Liver (tissue), 9 donors: ENCODE results near the gene DOCK10. TPM values are rescaled to one million over a fixed set of nuclear protein-coding genes. Genes with fewer than 3 reads are reported as not detected.

ENCODE experiments used
- DNase-seq: peaks from one replicate; pipeline ENCODE4 v3.0.0-alpha.2; 2017; ENCODE audit warnings: low spot score
- H3K27ac ChIP-seq, 2 donors: one replicate each; pipeline ENCODE4 v1.7.0; 2013; ENCODE audit warnings: inconsistent platforms in 2 of 2, low read length in 2 of 2, control low read depth in 1 of 2, low read depth in 1 of 2, mild to moderate bottlenecking in 1 of 2
- H3K27me3 ChIP-seq, 4 donors: one replicate each; pipeline versions ENCODE4 v1.6.1 to v1.7.0; 2013; ENCODE audit warnings: low read length in 3 of 4, inconsistent platforms in 1 of 4, mild to moderate bottlenecking in 1 of 4, moderate library complexity in 1 of 4; ENCODE audit not compliant: control insufficient read depth in 4 of 4, insufficient read depth in 4 of 4
- H3K36me3 ChIP-seq, 4 donors: one replicate each; pipeline versions ENCODE4 v1.6.1 to v1.7.0; 2013; ENCODE audit warnings: low read length in 3 of 4, mild to moderate bottlenecking in 3 of 4, low read depth in 1 of 4, moderate library complexity in 1 of 4; ENCODE audit not compliant: control insufficient read depth in 4 of 4, insufficient read depth in 3 of 4
- H3K4me1 ChIP-seq, 4 donors: one replicate each; pipeline versions ENCODE4 v1.6.1 to v1.7.0; 2013; ENCODE audit warnings: low read length in 3 of 4, mild to moderate bottlenecking in 3 of 4, moderate library complexity in 1 of 4; ENCODE audit not compliant: control insufficient read depth in 4 of 4, insufficient read depth in 4 of 4
- H3K4me3 ChIP-seq, 3 donors: one replicate each; pipeline versions ENCODE4 v1.6.1 to v1.7.0; 2013; ENCODE audit warnings: low read length in 3 of 3, control low read depth in 1 of 3, low read depth in 1 of 3, mild to moderate bottlenecking in 1 of 3
- H3K9ac ChIP-seq, 2 donors: one replicate each; pipeline ENCODE4 v1.7.0; 2013; ENCODE audit warnings: low read length in 2 of 2, mild to moderate bottlenecking in 2 of 2, moderate library complexity in 2 of 2, control low read depth in 1 of 2, low read depth in 1 of 2
- H3K9me3 ChIP-seq, 4 donors: one replicate each; pipeline versions ENCODE4 v1.6.1 to v1.7.0; 2013; ENCODE audit warnings: low read length in 3 of 4; ENCODE audit not compliant: control insufficient read depth in 4 of 4
- EGR1 ChIP-seq, 2 donors: IDR thresholded peaks; 2 replicates each; pipeline ENCODE4 v1.6.1; 2016 to 2018; ENCODE audit warnings: antibody characterized with exemption in 2 of 2, low read depth in 2 of 2
- FOXA2 ChIP-seq: IDR thresholded peaks from 2 replicates; pipeline ENCODE4 v1.6.1; 2016; ENCODE audit warnings: antibody characterized with exemption
- GABPA ChIP-seq, 2 donors: IDR thresholded peaks in 1 of 2; conservative IDR thresholded peaks in 1 of 2; 2 replicates each; pipeline ENCODE4 v1.6.1; 2016; ENCODE audit warnings: antibody characterized with exemption in 2 of 2, mild to moderate bottlenecking in 1 of 2, moderate library complexity in 1 of 2
- HNF4A ChIP-seq, 2 donors: conservative IDR thresholded peaks; 2 replicates each; pipeline ENCODE4 v1.6.1; 2016; ENCODE audit warnings: antibody characterized with exemption in 2 of 2, mild to moderate bottlenecking in 2 of 2
- RAD21 ChIP-seq, 2 donors: IDR thresholded peaks; 2 replicates each; pipeline ENCODE4 v1.6.1; 2016; ENCODE audit warnings: antibody characterized with exemption in 2 of 2, mild to moderate bottlenecking in 2 of 2
- RXRA ChIP-seq, 2 donors: IDR thresholded peaks; 2 replicates each; pipeline ENCODE4 v1.6.1; 2017 to 2018; ENCODE audit warnings: antibody characterized with exemption in 2 of 2, mild to moderate bottlenecking in 1 of 2
- SP1 ChIP-seq: IDR thresholded peaks from 2 replicates; pipeline ENCODE4 v1.6.1; 2018; ENCODE audit warnings: antibody characterized with exemption, mild to moderate bottlenecking
- TAF1 ChIP-seq: conservative IDR thresholded peaks from 2 replicates; pipeline ENCODE4 v1.6.1; 2016; ENCODE audit warnings: antibody characterized with exemption, mild to moderate bottlenecking
- YY1 ChIP-seq: IDR thresholded peaks from 2 replicates; pipeline ENCODE4 v1.6.1; 2016; ENCODE audit warnings: antibody characterized with exemption, mild to moderate bottlenecking
- WGBS: extraction: QIAGEN DNeasy Blood & Tissue Kit; methylation state at CpG from one replicate; pipeline ENCODE4 v1.1.7; 2013; 5-methylcytosine and 5-hydroxymethylcytosine counted together
- polyA plus RNA-seq, 2 donors: library from polyadenylated mRNA; stranded (reverse) in 1 of 2; unstranded in 1 of 2; fragments of 200-250 nt in 1 of 2; fragments of >200 nt in 1 of 2; fragmentation: Nextera tagmentation in 1 of 2; extraction: Ambion mirVana in 1 of 2; gene quantifications; one replicate each; pipeline versions ENCODE4 v1.2.1 to v1.2.3, GENCODE V29; 2013 to 2015
- total RNA-seq, 2 donors: library from RNA; depleted of rRNA; stranded (reverse); fragments of >200 nt; gene quantifications; one replicate each; pipeline ENCODE4 v1.2.3, GENCODE V29; 2014
- TF ChIP-seq, protein P1 (sequence below): IDR thresholded peaks from 2 replicates; pipeline ENCODE4 v1.6.1; 2016; ENCODE audit warnings: antibody characterized with exemption, mild to moderate bottlenecking
- TF ChIP-seq, protein P2 (sequence below): fragments of 150-350 bp; IDR thresholded peaks from 2 replicates; pipeline ENCODE4 v1.5.1; 2017; ENCODE audit warnings: improper control_type of control experiment, low read depth, low read length; ENCODE audit not compliant: missing input control
- TF ChIP-seq, protein P3 (sequence below): IDR thresholded peaks from 2 replicates; pipeline ENCODE4 v1.6.1; 2016; ENCODE audit warnings: antibody characterized with exemption
- TF ChIP-seq, protein P4 (sequence below): IDR thresholded peaks from 2 replicates; pipeline ENCODE4 v1.6.1; 2016; ENCODE audit warnings: antibody characterized with exemption
- donor health status: healthy.
- donor health status: healthy.
- donor health status: healthy.
- donor health status: healthy.
- donor health status: healthy.

Gene DOCK10
- total and polyA plus RNA-seq, 4 donors: 1.2 to 15.3 (median 6.8) TPM

DNA sequence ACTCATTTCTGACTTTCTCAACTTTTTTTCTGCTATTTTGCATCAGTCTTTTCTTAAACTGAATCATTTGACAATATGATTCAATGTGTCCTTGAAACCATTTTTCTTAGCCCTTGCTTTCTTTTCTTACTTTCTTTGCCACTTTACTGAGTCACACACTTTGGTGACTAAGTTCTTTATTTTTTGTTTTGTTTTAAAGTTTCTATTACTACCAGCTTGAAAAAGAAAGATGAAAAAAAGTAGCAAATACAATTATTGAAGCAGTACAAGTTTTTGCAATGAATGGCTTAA is 116.5 kb downstream of the DOCK10 start:
- TF ChIP-seq EGR1 (IDR thresholded peaks at IDR 0.05; ENCODE audit: low read depth in 2 of 2) (no peak), RAD21 (IDR thresholded peaks at IDR 0.05) (no peak), YY1 (no peak), HNF4A (conservative IDR thresholded peaks at IDR 0.05) (no peak), TAF1 (no peak), RXRA (IDR thresholded peaks at IDR 0.05) (no peak), FOXA2 (no peak), GABPA (IDR thresholded peaks at IDR 0.05 in 1 of 2, conservative IDR thresholded peaks at IDR 0.05 in 1 of 2) (no peak)
- TF ChIP-seq, protein P1, sequence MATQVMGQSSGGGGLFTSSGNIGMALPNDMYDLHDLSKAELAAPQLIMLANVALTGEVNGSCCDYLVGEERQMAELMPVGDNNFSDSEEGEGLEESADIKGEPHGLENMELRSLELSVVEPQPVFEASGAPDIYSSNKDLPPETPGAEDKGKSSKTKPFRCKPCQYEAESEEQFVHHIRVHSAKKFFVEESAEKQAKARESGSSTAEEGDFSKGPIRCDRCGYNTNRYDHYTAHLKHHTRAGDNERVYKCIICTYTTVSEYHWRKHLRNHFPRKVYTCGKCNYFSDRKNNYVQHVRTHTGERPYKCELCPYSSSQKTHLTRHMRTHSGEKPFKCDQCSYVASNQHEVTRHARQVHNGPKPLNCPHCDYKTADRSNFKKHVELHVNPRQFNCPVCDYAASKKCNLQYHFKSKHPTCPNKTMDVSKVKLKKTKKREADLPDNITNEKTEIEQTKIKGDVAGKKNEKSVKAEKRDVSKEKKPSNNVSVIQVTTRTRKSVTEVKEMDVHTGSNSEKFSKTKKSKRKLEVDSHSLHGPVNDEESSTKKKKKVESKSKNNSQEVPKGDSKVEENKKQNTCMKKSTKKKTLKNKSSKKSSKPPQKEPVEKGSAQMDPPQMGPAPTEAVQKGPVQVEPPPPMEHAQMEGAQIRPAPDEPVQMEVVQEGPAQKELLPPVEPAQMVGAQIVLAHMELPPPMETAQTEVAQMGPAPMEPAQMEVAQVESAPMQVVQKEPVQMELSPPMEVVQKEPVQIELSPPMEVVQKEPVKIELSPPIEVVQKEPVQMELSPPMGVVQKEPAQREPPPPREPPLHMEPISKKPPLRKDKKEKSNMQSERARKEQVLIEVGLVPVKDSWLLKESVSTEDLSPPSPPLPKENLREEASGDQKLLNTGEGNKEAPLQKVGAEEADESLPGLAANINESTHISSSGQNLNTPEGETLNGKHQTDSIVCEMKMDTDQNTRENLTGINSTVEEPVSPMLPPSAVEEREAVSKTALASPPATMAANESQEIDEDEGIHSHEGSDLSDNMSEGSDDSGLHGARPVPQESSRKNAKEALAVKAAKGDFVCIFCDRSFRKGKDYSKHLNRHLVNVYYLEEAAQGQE: no peak
- TF ChIP-seq, protein P2, sequence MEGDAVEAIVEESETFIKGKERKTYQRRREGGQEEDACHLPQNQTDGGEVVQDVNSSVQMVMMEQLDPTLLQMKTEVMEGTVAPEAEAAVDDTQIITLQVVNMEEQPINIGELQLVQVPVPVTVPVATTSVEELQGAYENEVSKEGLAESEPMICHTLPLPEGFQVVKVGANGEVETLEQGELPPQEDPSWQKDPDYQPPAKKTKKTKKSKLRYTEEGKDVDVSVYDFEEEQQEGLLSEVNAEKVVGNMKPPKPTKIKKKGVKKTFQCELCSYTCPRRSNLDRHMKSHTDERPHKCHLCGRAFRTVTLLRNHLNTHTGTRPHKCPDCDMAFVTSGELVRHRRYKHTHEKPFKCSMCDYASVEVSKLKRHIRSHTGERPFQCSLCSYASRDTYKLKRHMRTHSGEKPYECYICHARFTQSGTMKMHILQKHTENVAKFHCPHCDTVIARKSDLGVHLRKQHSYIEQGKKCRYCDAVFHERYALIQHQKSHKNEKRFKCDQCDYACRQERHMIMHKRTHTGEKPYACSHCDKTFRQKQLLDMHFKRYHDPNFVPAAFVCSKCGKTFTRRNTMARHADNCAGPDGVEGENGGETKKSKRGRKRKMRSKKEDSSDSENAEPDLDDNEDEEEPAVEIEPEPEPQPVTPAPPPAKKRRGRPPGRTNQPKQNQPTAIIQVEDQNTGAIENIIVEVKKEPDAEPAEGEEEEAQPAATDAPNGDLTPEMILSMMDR: no peak
- TF ChIP-seq, protein P3, sequence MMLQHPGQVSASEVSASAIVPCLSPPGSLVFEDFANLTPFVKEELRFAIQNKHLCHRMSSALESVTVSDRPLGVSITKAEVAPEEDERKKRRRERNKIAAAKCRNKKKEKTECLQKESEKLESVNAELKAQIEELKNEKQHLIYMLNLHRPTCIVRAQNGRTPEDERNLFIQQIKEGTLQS: no peak
- no peaks in the 10 kb centered on the region for H3K9me3 ChIP-seq
- H3K36me3 ChIP-seq: peaks cover 0 to 4% (median 0%) of the 10 kb centered on the region in 4 donors
- H3K4me3 ChIP-seq: no peak overlapping the region
- DNase-seq: no peak
- H3K9ac ChIP-seq: no peak overlapping the region
- H3K4me1 ChIP-seq: no peaks in the 10 kb centered on the region
- H3K27me3 ChIP-seq: no peaks in the 10 kb centered on the region
- H3K27ac ChIP-seq: no peak overlapping the region

DNA sequence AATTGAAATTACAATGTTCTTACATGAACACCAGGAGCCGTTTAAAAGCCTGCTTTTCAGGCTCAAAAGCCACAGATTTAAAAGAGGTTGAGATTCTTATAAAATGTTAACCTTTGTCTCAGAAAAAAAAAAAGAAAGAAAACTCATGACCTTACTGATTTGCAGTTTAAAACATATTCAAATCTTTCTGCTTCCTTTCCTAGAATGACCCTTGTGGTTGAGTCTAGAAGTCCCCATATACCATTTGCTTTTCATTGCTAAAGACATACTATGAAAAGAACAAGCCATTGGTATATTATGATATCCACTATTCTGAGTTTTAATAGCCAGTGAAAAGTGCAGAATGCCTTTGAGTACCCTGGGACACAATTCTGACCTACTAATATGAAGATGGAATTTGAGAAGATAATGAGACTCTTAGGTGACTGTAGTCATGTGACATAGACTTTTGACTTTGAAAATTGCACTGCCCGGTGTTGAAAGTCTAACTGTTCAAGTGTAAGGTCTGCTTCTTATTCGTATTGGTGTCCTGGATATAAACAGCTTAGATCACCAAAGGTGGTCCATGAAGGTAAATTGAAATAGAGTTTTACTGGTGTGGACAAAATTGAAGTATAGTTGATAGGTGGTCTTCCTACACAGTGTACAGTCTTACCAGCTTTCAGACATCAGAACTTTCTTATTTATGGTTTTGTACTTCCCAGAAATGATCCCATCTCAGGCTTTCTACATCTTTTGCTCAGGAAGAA is 117.0 kb downstream of the DOCK10 start:
- Histone ChIP-seq H3K27ac (no peak overlapping the region), H3K36me3 (peaks cover 0 to 4% (median 0%) of the 10 kb centered on the region in 4 donors), H3K9me3 (no peaks in the 10 kb centered on the region), H3K4me3 (no peak overlapping the region), H3K4me1 (no peaks in the 10 kb centered on the region), H3K9ac (no peak overlapping the region), H3K27me3 (no peaks in the 10 kb centered on the region)
- TF ChIP-seq HNF4A (conservative IDR thresholded peaks at IDR 0.05) (no peak), EGR1 (IDR thresholded peaks at IDR 0.05; ENCODE audit: low read depth in 2 of 2) (no peak), YY1 (no peak), GABPA (IDR thresholded peaks at IDR 0.05 in 1 of 2, conservative IDR thresholded peaks at IDR 0.05 in 1 of 2) (no peak), SP1 (no peak)
- TF ChIP-seq, protein P2: no peak
- TF ChIP-seq, protein P4, sequence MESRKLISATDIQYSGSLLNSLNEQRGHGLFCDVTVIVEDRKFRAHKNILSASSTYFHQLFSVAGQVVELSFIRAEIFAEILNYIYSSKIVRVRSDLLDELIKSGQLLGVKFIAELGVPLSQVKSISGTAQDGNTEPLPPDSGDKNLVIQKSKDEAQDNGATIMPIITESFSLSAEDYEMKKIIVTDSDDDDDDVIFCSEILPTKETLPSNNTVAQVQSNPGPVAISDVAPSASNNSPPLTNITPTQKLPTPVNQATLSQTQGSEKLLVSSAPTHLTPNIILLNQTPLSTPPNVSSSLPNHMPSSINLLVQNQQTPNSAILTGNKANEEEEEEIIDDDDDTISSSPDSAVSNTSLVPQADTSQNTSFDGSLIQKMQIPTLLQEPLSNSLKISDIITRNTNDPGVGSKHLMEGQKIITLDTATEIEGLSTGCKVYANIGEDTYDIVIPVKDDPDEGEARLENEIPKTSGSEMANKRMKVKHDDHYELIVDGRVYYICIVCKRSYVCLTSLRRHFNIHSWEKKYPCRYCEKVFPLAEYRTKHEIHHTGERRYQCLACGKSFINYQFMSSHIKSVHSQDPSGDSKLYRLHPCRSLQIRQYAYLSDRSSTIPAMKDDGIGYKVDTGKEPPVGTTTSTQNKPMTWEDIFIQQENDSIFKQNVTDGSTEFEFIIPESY: no peak
- TF ChIP-seq, protein P1: no peak
- no peak for DNase-seq
- WGBS: 78% methylated on average over 3 of the region's 3 CpGs
